ENCODE results near the gene LIPC.

DNA sequence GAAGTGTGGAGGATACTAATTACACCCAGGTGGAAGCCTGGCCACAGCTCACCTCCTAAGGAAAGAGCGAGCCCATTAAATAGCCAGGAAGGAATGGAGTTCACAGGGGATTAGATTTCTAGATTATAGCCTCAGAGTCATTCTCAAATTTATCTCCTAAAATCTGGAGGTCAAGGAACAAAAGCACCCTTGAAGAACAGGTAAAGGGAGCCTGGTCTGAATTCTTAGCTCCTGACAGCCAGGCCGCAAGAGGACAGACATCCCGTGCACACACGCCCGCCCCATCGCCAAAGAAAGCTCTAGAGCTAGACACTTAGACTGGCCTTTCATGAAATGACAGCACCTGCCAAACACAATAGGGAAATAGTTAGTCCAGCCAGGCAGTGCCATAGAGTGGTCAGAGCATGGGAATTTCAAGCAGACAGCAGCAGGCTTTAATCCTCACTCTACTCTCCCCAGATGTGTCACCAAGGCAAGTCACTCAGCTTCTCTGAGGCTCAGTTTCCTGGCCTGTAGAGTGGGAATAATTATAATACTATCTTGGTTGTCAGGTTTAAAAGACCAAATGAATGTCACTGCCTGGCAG is 59.2 kb downstream of the LIPC start:
- TF ChIP-seq, protein P1, sequence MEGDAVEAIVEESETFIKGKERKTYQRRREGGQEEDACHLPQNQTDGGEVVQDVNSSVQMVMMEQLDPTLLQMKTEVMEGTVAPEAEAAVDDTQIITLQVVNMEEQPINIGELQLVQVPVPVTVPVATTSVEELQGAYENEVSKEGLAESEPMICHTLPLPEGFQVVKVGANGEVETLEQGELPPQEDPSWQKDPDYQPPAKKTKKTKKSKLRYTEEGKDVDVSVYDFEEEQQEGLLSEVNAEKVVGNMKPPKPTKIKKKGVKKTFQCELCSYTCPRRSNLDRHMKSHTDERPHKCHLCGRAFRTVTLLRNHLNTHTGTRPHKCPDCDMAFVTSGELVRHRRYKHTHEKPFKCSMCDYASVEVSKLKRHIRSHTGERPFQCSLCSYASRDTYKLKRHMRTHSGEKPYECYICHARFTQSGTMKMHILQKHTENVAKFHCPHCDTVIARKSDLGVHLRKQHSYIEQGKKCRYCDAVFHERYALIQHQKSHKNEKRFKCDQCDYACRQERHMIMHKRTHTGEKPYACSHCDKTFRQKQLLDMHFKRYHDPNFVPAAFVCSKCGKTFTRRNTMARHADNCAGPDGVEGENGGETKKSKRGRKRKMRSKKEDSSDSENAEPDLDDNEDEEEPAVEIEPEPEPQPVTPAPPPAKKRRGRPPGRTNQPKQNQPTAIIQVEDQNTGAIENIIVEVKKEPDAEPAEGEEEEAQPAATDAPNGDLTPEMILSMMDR (IDR thresholded peaks at IDR 0.05 in 2 of 3, conservative IDR thresholded peaks at IDR 0.05 in 1 of 3; ENCODE audit: borderline replicate concordance in 1 of 3, insufficient read depth in 1 of 3, low read depth in 2 of 3, low read length in 2 of 3) = no peak
- TF ChIP-seq POLR2AphosphoS5 (IDR thresholded peaks at IDR 0.05; ENCODE audit: low read depth, low read length) (no peak), ZNF274 (IDR thresholded peaks at IDR 0.05; ENCODE audit: low read depth, low read length) (no peak), POLR2A (IDR thresholded peaks at IDR 0.05; ENCODE audit: borderline replicate concordance, extremely low read depth, insufficient read depth, insufficient read length) (no peak)
- TF ChIP-seq, protein P2, sequence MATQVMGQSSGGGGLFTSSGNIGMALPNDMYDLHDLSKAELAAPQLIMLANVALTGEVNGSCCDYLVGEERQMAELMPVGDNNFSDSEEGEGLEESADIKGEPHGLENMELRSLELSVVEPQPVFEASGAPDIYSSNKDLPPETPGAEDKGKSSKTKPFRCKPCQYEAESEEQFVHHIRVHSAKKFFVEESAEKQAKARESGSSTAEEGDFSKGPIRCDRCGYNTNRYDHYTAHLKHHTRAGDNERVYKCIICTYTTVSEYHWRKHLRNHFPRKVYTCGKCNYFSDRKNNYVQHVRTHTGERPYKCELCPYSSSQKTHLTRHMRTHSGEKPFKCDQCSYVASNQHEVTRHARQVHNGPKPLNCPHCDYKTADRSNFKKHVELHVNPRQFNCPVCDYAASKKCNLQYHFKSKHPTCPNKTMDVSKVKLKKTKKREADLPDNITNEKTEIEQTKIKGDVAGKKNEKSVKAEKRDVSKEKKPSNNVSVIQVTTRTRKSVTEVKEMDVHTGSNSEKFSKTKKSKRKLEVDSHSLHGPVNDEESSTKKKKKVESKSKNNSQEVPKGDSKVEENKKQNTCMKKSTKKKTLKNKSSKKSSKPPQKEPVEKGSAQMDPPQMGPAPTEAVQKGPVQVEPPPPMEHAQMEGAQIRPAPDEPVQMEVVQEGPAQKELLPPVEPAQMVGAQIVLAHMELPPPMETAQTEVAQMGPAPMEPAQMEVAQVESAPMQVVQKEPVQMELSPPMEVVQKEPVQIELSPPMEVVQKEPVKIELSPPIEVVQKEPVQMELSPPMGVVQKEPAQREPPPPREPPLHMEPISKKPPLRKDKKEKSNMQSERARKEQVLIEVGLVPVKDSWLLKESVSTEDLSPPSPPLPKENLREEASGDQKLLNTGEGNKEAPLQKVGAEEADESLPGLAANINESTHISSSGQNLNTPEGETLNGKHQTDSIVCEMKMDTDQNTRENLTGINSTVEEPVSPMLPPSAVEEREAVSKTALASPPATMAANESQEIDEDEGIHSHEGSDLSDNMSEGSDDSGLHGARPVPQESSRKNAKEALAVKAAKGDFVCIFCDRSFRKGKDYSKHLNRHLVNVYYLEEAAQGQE (IDR thresholded peaks at IDR 0.05; ENCODE audit: low read depth) = no peak
